Measurements from ENCODE around the gene FOXJ2. TPM values are rescaled to one million over a fixed set of nuclear protein-coding genes. Genes with fewer than 3 reads are reported as not detected.
"Not testable (repeated sequence)": the region's sequence is repeated elsewhere in the genome, so short reads cannot be mapped to it uniquely, and the experiment has no call there.

Gene FOXJ2
- polyA plus RNA-seq, 4 donors = 20.7 to 34.3 (median 23.7) TPM

GRCh38 chr12:8027856-8028255 is 4.7 kb upstream of the FOXJ2 start:
- DNase-seq (ENCODE audit: low read depth in 4 of 4, low spot score in 3 of 4) = no peak

GRCh38 chr12:8028267-8028666 is 4.2 kb upstream of the FOXJ2 start:
- DNase-seq (ENCODE audit: low read depth in 4 of 4, low spot score in 3 of 4) = no peak

DNA sequence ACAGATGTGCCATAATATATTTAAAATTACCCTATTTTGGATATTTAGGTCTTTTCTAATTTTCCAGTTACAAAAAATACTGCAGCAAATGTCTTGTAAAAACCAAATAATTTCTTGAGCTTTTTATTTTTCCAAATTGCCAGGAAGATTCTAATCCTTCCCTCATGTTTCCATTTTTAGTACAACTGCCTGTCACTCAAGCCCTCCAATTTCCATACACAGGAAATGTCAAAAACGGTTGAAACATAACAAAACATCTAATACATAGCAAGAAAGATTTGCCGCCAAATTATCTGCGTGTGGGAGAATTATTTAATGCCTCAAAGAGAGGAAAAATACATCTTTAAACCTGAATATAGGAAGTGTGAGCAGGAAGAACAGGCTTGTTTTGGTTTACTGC is 2.3 kb upstream of the FOXJ2 start:
- DNase-seq (ENCODE audit: low read depth in 4 of 4, low spot score in 3 of 4) = no peak

- DNase-seq (ENCODE audit: low read depth in 4 of 4, low spot score in 3 of 4) = not testable (repeated sequence)
These were observed 1.5 kb upstream of the FOXJ2 start for GRCh38 chr12:8031017-8031416.

DNA sequence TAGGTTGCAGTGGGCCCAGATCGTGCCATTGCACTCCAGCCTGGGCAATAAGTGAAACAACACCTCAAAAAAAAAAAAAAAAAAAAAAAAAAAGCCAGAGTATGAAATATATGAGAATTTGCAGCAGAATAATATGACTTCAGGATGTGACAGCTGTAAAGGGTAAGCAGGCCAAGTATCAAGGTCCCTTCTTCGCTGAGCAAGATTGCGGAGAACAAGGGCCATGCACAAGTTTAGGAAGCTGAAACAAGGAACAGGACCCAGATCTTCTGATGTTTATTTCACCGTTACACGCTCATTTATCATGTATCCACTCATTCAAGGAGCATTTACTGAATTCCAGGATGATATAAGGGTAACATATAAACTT is 659 bp upstream of the FOXJ2 start:
- no peak for DNase-seq (ENCODE audit: low read depth in 4 of 4, low spot score in 3 of 4)

DNA sequence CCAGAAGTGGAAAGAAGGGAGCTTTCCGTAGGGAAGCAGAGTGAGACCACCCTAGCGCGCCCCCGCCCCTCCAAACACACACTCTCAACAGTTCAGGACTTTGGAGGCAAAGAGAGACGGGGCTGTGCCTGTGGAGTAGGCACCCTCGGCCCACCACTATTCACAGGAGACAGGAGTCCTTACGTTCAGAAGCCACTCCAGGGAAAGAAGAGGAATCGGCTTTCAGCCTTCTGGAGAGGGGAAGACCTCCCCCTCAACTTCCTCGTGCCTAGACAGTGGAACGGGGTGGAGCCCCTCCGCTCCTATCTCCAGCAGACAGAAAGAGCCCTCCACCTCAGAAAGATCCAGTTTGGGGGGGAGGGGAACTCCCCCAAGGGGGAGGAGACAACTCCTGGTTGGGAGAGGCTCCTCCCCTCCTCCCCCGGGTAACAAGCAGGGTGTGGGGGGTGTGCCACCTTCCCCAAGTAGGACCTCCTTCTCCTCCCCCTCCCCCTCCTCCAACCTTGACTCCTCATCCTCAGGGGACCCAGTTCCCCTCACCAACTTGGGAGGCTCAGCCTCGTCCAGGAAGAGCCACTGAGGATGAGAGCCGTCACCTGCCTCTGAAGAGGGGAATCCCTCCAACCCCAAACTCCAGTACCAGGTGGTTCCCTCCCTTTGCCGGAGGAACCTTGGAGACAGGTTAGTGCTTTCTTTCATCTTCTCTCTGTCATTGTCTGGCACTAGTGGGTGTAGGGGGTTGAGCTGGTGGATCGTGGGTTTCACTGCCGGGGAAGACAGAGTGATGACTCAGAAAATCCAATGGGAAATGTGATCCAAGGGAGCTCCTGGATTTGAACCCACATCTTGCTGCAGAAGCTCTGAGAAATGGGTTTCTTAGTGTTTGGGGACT is 883 bp downstream of the FOXJ2 start:
- DNase-seq (ENCODE audit: low read depth in 4 of 4, low spot score in 3 of 4) = peak in 1 of 4 donors; percentile 31

DNA sequence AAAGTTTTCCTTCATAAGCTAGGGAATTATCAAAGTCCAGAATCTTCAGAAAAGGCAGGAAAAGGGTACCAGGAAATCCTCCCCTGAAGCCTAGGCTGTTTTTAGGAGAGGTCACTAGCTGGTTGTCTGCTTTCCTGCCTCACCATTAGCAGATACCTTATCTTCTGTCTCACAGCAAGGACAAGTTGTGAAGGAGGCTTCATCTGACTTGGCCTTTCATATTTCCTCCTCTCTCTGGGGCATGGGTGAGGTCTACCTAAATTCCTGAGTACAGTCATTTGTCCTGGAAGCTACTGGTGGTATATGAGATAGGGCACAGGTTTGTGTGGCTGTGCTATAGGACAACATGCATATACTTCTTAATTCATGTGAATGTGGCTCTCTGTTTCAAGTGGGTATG is 2.3 kb downstream of the FOXJ2 start:
- no peak for DNase-seq (ENCODE audit: low read depth in 4 of 4, low spot score in 3 of 4)

DNA sequence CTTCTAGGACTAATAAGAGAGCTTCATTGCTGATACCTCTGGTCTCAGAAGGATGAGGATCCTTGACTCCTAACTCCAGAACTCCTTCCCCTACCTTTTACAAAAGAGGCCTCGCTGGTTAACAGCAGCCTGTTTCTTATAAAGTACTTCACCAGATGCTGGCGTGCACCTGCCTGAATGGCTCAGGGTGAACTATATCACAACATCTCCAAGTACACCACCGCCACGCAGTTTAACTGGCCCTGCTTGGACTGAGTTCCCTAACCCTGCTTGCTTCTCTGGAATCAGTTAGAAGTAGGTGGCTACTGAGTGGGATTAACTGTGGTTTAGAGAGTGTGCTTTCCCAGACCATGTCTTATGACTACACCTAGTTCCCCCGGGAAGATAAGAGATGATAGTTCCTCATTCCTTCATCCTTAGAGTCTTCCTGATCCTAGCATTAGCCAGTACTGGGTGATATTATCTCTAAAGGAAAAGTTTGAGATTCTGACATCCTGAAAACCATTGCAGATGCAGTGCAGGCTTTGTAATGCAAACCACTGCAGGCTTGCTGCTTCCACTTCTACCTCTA is 3.0 kb downstream of the FOXJ2 start:
- no peak for DNase-seq (ENCODE audit: low read depth in 4 of 4, low spot score in 3 of 4)

- no peak for DNase-seq (ENCODE audit: low read depth in 4 of 4, low spot score in 3 of 4)
These were observed 3.8 kb downstream of the FOXJ2 start for GRCh38 chr12:8036346-8036745.

DNA sequence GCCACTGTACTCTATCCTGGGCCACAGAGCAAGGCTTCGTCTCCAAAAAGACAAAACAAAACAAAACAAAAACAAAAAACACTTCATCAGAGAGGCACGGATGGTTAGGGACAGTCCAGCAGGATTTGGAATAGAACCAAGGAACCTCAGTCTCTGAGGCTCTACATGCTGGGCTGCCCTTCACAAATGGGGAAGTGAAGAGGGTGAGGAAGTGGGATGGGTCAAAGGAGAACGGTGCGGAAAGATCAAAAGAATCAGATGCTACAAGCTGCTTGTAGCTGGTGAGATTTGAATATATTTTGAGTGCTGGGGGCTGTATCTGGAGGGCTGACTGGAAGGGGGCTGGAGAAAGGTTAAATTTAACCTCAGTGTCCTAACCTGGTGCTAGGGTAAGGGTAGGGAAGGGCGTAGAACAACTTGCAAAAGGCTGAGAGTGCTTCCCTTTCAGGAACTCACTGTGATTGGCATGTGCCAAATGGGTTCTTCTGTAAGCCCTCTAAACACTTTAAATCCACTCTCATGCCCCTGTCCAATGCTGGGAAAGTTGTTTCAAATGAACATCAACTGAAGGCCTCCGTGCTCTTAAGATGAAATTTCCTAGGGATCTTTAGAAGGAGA is 4.6 kb downstream of the FOXJ2 start:
- no peak for DNase-seq (ENCODE audit: low read depth in 4 of 4, low spot score in 3 of 4)

GRCh38 chr12:8037947-8038346 is 5.4 kb downstream of the FOXJ2 start:
- DNase-seq (ENCODE audit: low read depth in 4 of 4, low spot score in 3 of 4) = no peak

DNA sequence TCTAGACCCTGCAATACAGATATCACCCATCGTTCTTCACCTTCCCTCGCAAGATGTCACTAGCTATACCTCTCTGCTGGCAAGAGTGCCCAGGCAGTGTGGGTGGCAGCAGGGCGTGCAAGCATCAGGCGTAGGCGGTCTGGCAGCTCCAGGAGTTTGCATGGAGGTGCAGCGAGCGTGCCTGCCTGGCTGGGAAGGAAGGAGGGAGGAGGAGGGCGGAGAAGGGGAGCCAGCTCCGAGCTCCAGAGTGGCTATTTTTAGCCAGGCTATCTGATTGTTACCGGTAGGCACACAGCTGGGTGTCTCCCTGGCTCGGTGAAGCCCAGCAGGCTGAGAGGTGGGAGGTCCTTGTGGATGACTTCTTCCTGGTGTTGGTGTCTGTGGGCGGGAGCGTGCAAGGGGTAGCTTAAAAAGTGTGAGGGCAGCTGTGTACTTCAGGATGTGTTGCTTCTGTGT is 6.2 kb downstream of the FOXJ2 start:
- peak in 1 of 4 donors; percentile 26 for DNase-seq (ENCODE audit: low read depth in 4 of 4, low spot score in 3 of 4)

DNA sequence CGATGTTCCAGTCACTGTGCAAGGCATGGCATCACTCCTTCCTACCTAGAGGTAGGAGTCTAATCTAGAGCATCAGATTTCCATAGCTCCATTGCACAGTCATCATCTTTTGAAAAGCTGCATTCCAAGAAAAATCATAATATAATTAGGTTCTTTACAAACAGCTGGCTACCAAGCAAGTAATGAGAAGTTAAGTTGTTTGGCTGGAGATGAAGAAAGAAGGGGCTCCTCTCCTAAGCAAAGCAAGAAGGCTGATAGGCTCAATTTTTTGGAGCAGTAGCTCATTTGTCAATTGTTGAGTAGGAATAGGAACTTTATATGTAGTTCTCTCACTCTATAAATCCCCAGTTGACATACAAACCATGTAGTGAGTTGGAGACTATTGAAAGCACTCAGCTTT is 8.3 kb downstream of the FOXJ2 start:
- DNase-seq (ENCODE audit: low read depth in 4 of 4, low spot score in 3 of 4) = no peak

DNA sequence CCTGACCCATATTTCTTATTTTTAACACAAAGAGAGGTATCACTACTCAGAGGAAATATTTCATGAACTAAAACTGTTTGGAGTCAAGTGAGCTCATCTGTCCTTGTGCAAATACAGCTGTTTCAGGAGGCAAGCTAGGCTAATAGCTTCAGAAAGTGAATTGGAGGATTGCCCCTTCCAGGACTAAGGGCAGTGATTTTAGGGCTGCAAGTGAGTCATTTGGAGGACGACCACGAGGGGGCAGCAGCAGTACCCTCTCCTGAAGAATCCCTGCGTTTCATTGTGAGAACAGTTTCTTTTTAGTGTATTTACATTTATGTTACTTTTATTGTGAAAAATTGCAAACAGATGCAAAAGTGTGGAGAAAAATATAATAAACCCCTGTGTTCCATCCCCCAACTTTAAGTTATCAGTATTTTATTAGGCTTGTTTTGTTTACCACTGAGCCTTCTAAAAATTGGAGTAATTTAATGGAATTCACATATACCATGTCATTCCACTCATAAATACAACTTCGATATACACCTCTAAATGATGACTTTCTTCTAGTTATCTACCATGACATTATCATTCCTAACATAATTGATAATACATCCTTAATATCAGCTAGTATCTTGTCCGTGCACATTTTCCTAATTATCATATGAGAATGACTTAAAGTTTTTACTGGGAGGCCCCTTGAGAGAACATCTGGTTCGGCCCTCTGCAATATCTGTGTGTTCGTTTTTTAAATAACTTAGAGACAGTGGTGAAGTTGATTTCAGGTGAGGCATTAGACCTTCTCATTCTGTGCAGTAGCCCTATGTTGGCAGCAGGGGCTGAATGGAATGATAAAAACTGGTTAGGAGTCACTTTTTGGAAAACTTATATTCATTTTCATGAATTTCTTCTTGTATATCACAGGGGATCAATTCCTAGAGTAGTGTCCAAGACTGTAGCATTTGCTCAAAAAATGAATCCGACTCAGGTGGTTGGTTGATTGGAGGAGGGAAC is 13.7 kb downstream of the FOXJ2 start:
- DNase-seq (ENCODE audit: low read depth in 4 of 4, low spot score in 3 of 4) = peak in 1 of 4 donors; percentile 36

DNA sequence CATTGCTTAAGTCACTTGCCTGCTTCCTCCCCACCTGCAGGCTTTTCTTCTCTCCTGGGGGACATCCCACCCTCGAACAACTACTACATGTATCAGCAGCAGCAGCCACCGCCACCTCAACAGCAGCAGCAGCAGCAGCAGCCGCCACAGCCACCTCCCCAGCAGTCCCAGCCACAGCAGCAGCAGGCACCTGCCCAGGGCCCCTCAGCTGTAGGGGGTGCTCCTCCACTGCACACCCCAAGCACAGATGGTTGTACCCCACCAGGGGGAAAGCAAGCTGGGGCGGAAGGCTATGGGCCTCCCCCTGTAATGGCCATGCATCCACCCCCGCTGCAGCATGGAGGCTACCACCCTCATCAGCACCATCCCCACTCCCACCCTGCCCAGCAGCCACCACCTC is 15.3 kb downstream of the FOXJ2 start:
- DNase-seq (ENCODE audit: low read depth in 4 of 4, low spot score in 3 of 4) = no peak

GRCh38 chr12:8048906-8049305 is 16.4 kb downstream of the FOXJ2 start:
- no peak for DNase-seq (ENCODE audit: low read depth in 4 of 4, low spot score in 3 of 4)

GRCh38 chr12:8050600-8051250 is 18.2 kb downstream of the FOXJ2 start:
- no peak for DNase-seq (ENCODE audit: low read depth in 4 of 4, low spot score in 3 of 4)

DNA sequence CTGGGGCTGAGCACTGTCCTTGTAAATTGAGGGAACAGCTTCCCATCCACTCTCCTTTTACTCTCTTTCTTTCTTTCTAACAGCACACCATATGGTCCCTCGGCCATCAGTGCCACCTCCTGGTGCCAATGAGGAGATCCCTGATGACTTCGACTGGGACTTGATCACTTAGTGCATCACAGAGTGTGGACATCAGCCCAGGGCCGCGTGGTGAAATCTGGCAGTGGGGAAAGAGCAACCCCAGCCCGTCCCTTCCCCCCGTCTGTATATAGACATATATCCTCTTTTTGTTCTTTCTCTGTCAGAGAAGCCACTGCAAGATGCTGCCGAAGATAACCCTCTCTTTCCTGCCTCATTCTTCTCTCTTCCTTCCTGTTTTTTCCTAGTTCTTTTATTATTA is 20.2 kb downstream of the FOXJ2 start:
- DNase-seq (ENCODE audit: low read depth in 4 of 4, low spot score in 3 of 4) = no peak

DNA sequence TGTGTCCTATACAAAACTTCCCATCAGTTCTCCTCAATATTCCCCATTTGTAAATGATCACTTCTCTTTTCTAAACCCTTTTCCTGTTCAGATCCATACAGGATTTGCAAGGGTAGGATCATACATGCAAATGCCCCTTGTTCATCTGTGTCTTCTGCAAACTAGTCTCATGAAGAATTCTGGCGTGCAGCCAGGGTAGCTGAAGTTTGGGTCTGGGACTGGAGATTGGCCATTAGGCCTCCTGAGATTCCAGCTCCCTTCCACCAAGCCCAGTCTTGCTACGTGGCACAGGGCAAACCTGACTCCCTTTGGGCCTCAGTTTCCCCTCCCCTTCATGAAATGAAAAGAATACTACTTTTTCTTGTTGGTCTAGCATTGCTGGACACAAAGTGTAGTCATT is 22.3 kb downstream of the FOXJ2 start:
- no peak for DNase-seq (ENCODE audit: low read depth in 4 of 4, low spot score in 3 of 4)

DNA sequence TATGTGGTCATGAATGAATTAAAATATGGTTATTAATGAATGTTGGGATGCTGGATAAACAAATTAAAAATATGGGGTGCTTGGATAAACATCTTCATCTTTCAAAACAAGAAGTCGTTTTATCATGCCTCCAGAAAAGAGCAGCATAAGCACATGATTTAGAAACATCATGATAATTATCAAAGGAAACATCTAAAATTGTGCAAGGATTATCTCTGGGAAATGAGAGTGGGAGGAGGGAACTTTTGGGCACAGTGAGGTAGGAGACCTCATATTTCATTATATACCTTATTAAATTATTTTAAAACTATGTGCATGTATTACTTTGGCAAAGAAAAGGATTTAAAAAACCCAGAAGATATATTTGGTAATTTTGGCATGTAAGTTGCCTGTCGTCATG is 24.8 kb downstream of the FOXJ2 start:
- DNase-seq (ENCODE audit: low read depth in 4 of 4, low spot score in 3 of 4) = no peak

Data from left renal pelvis (tissue), 4 donors.